RPMI7951 (cell line): ENCODE data around the gene C16orf96. TPM values are rescaled to one million over a fixed set of nuclear protein-coding genes. Genes with fewer than 3 reads are reported as not detected.
"Not testable (repeated sequence)": the region's sequence is repeated elsewhere in the genome, so short reads cannot be mapped to it uniquely, and the experiment has no call there.

ENCODE experiments used
- DNase-seq: peaks from one replicate; pipeline ENCODE4 v3.0.0-alpha.2; 2012; ENCODE audit warnings: low read depth
- total RNA-seq: library from RNA; depleted of rRNA; stranded (reverse); fragments of >200 nt; shearing (Covaris generic); gene quantifications from 2 replicates; pipeline ENCODE4 v1.2.3, GENCODE V29; 2014

The C16orf96 gene
- total RNA-seq, 1 experiment from 2014 or later, result not detected

- no peak for DNase-seq
Observed at GRCh38 chr16:4564661-4565267, 8.6 kb downstream of the C16orf96 start.

GRCh38 chr16:4566144-4566543 is 10.0 kb downstream of the C16orf96 start:
- DNase-seq, result no peak

- DNase-seq, result no peak
Observed at GRCh38 chr16:4570086-4570485, 13.9 kb downstream of the C16orf96 start.

- DNase-seq, result no peak
Observed at GRCh38 chr16:4570688-4571321, 14.7 kb downstream of the C16orf96 start.

- DNase-seq, result no peak
Observed at GRCh38 chr16:4572715-4573114, 16.6 kb downstream of the C16orf96 start.

GRCh38 chr16:4573926-4574325 is 17.8 kb downstream of the C16orf96 start:
- DNase-seq, result not testable (repeated sequence)

GRCh38 chr16:4574919-4575705 is 19.0 kb downstream of the C16orf96 start:
- DNase-seq, result no peak

- DNase-seq, result no peak
Observed at GRCh38 chr16:4576008-4576407, 19.9 kb downstream of the C16orf96 start.

GRCh38 chr16:4578961-4579530 is 22.9 kb downstream of the C16orf96 start:
- no peak for DNase-seq

- DNase-seq, result no peak
Observed at GRCh38 chr16:4580250-4580649, 24.1 kb downstream of the C16orf96 start.

- DNase-seq, result no peak
Observed at GRCh38 chr16:4583906-4584305, 27.8 kb downstream of the C16orf96 start.

GRCh38 chr16:4586291-4586690 is 30.2 kb downstream of the C16orf96 start:
- no peak for DNase-seq

GRCh38 chr16:4588386-4588785 is 32.2 kb downstream of the C16orf96 start:
- DNase-seq, result no peak

GRCh38 chr16:4588961-4589360 is 32.8 kb downstream of the C16orf96 start:
- no peak for DNase-seq

GRCh38 chr16:4591191-4591590 is 35.1 kb downstream of the C16orf96 start:
- no peak for DNase-seq

GRCh38 chr16:4591706-4592470 is 35.7 kb downstream of the C16orf96 start:
- DNase-seq, result no peak

GRCh38 chr16:4593086-4593485 is 36.9 kb downstream of the C16orf96 start:
- DNase-seq, result no peak

- no peak for DNase-seq
Observed at GRCh38 chr16:4594433-4595410, 38.6 kb downstream of the C16orf96 start.

GRCh38 chr16:4597174-4597573 is 41.0 kb downstream of the C16orf96 start:
- no peak for DNase-seq

- DNase-seq, result no peak
Observed at GRCh38 chr16:4599037-4599436, 42.9 kb downstream of the C16orf96 start.

GRCh38 chr16:4599545-4599944 is 43.4 kb downstream of the C16orf96 start:
- no peak for DNase-seq
